H1 (cell line): ENCODE measurements around the gene ZNF592. TPM values are rescaled to one million over a fixed set of nuclear protein-coding genes. Genes with fewer than 3 reads are reported as not detected.

Experiments
- CBX5 ChIP-seq: fragments of 300-800, 300-1000 bp; sonication (generic); IDR thresholded peaks from 2 replicates; pipeline ENCODE4 v1.7.1; 2016; ENCODE audit warnings: antibody characterized with exemption, low read length, low read depth
- CEBPB ChIP-seq: IDR thresholded peaks from 2 replicates; pipeline ENCODE4 v1.6.1; 2012; ENCODE audit warnings: low read depth, low read length
- PHF8 ChIP-seq: fragments of 200-600 bp; sonication (generic); conservative IDR thresholded peaks from 2 replicates; pipeline ENCODE4 v1.7.1; 2012; ENCODE audit warnings: low read depth, mild to moderate bottlenecking, inconsistent platforms, low read length, moderate library complexity
- POLR2A ChIP-seq, 2 experiments: IDR thresholded peaks; 1 replicate in 1 of 2; 2 replicates in 1 of 2; pipeline ENCODE4 v1.6.1; 2011; ENCODE audit warnings: low read depth in 2 of 2, low read length in 2 of 2, mild to moderate bottlenecking in 2 of 2; ENCODE audit errors: control extremely low read depth in 1 of 2
- SP4 ChIP-seq: IDR thresholded peaks from 2 replicates; pipeline ENCODE4 v1.6.1; 2012; ENCODE audit warnings: low read length, inconsistent platforms
- TAF7 ChIP-seq: optimal IDR thresholded peaks from 2 replicates; pipeline ENCODE3; 2011; ENCODE audit warnings: low read depth, mild to moderate bottlenecking, inconsistent platforms, low read length, moderate library complexity, borderline replicate concordance
- polyA plus RNA-seq, 7 experiments: library from polyadenylated mRNA; depleted of rRNA in 3 of 7; stranded (reverse) in 5 of 7; unstranded in 2 of 7; fragments of >200 nt in 5 of 7; fragments of 200-250 nt in 2 of 7; gene quantifications; 1 replicate in 5 of 7; 2 replicates in 1 of 7; 4 replicates in 1 of 7; pipeline versions ENCODE4 v1.2.1 to v1.2.3, GENCODE V29; 2011 to 2013; ENCODE audit warnings: missing spikeins in 2 of 7, mixed read lengths in 2 of 7
- total RNA-seq: library from RNA; stranded (reverse); fragmentation: NEBNext Ultra II Directional; extraction: Animal tissue kit (Norgen Biotek cat#: 25700); gene quantifications from 2 replicates; pipeline ENCODE4 v1.2.1, GENCODE V29; 2021

The ZNF592 gene
- total and polyA plus RNA-seq, 2 of the 8 experiments (the other 6 are each of a cell fraction or from before 2014, with no cell fraction given): 14.2 to 33.0 TPM

GRCh38 chr15:84773716-84774115 lies 25.3 kb downstream of the ZNF592 start (continued):
- TF ChIP-seq CEBPB (no peak), SP4 (no peak), POLR2A (IDR thresholded peaks at IDR 0.05; ENCODE audit: control extremely low read depth in 1 of 2, low read depth in 2 of 2, low read length in 2 of 2) (no peak), TAF7 (no peak), PHF8 (no peak), CBX5 (no peak)
- TF ChIP-seq, all 59 proteins: peak for 0
